BJ (cell line): Measurements from ENCODE around the gene CYP4B1. TPM values are rescaled to one million over a fixed set of nuclear protein-coding genes. Genes with fewer than 3 reads are reported as not detected.

Experiments used
- CTCF ChIA-PET: fragments of 350-600 bp; formaldehyde crosslinking; extraction: SDS; loops from one replicate; lab custom pipeline; 2021; ENCODE audit warnings: antibody characterized with exemption, inconsistent platforms; lab: Yijun Ruan, JAX
- POLR2A ChIA-PET: fragments of 300-600 bp; sonication (Branson Sonifier 250); formaldehyde crosslinking; extraction: SDS; loops from one replicate; lab custom pipeline; 2021; ENCODE audit warnings: antibody characterized with exemption; lab: Charles Lee
- DNase-seq: peaks from one replicate; pipeline ENCODE4 v3.0.0-alpha.2; 2011; ENCODE audit warnings: low read depth
- H3K27me3 ChIP-seq: 2 replicates; pipeline ENCODE4 v1.6.0; 2011; ENCODE audit warnings: low read length; ENCODE audit not compliant: control insufficient read depth, insufficient read depth
- H3K36me3 ChIP-seq: 2 replicates; pipeline ENCODE4 v1.5.1; 2011; ENCODE audit warnings: low read length; ENCODE audit not compliant: control insufficient read depth, insufficient read depth
- H3K4me3 ChIP-seq: 2 replicates; pipeline ENCODE4 v1.5.1; 2011; ENCODE audit warnings: low read depth, mild to moderate bottlenecking, control low read depth, low read length
- polyA plus RNA-seq: library from polyadenylated mRNA; depleted of rRNA; stranded (reverse); fragments of >200 nt; gene quantifications from 2 replicates; pipeline ENCODE4 v1.2.3, GENCODE V29; 2011
- TF ChIP-seq, protein P1 (sequence below): IDR thresholded peaks from 2 replicates; pipeline ENCODE4 v1.5.1; 2011; ENCODE audit warnings: low read depth, mild to moderate bottlenecking, control low read depth, inconsistent platforms, low read length, moderate library complexity; ENCODE audit not compliant: insufficient read depth

CYP4B1 gene
- polyA plus RNA-seq, 1 experiment, result not detected

DNA sequence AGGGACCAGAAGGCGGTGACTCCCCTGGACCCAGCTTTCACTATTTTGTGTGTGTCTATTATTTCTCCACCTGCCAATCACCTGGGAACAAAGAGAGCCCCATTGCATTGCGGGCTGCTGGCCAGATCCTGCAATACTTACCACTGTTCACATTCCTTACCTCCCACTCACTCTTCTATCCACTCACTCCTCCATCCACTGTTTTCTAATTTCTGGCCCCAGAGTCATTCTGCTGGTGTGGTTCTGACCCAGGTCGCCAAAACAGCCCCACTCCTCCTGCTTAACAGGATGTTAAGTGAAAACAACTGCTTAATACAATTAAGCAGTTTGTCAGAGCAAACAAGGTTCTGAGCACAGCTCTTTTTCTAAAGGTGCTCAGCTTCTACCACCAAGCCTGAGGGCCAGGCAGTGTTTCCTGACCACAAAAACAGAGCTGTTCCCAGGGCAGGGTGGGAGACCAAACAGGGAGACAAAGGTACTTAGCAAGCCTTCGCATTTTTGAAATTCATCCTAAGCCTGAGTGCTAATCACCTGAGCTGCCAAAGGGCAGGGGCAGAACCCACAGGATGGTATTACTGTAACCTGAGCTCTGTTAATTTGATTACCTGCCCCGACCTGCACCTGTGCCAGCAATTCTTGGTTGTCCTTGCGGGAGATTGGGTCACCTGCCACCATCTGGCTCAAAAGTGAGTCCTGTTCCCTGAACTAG is 41.4 kb upstream of the CYP4B1 start:
- Histone ChIP-seq H3K36me3 (no peaks in the 10 kb centered on the region), H3K27me3 (no peaks in the 10 kb centered on the region; the same call in 1 of the 2 replicates), H3K4me3 (no peak overlapping the region)
- ChIA-PET CTCF (interaction anchor here (0.9 kb wide), 1 partner anchor 9 kb away, joined by 3 read pairs; no protein-coding TSS in a partner anchor), POLR2A (no interaction called here)
- no peak for DNase-seq
- TF ChIP-seq, protein P1, sequence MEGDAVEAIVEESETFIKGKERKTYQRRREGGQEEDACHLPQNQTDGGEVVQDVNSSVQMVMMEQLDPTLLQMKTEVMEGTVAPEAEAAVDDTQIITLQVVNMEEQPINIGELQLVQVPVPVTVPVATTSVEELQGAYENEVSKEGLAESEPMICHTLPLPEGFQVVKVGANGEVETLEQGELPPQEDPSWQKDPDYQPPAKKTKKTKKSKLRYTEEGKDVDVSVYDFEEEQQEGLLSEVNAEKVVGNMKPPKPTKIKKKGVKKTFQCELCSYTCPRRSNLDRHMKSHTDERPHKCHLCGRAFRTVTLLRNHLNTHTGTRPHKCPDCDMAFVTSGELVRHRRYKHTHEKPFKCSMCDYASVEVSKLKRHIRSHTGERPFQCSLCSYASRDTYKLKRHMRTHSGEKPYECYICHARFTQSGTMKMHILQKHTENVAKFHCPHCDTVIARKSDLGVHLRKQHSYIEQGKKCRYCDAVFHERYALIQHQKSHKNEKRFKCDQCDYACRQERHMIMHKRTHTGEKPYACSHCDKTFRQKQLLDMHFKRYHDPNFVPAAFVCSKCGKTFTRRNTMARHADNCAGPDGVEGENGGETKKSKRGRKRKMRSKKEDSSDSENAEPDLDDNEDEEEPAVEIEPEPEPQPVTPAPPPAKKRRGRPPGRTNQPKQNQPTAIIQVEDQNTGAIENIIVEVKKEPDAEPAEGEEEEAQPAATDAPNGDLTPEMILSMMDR, result no peak

DNA sequence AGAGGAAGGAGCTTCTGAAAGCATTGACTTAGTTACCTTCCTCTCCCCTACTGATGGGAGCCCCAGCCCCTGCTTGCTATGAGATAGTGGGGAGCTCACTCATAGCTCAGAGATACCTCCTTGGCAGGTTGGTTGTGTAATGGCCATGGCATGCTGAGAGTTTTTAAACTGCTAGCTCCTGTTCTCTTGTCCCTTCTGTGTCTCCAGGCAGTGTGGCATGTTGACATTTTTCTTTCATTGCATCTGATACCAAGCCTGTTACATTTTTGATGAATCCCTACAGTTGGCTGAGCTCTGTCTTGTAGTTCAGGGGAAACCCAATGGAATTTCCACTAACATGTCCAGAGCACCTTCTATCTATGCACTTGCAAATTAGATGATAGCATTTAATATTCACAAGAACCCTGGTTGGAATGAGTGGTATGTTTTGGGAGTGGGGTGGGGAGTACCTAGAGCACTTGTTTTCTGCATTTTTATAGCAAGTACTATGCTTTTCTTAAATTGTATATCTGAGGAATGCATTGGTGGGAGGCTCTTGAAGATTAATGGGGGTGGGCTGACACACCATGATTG is 40.8 kb upstream of the CYP4B1 start:
- TF ChIP-seq, protein P1, result no peak
- no peaks in the 10 kb centered on the region for H3K36me3 ChIP-seq
- H3K27me3 ChIP-seq, result no peaks in the 10 kb centered on the region; the same call in 1 of the 2 replicates
- DNase-seq, result no peak
- H3K4me3 ChIP-seq, result no peak overlapping the region
- POLR2A ChIA-PET, result no interaction called here
- CTCF ChIA-PET, result interaction anchor here (0.9 kb wide), 1 partner anchor 10 kb away, joined by 3 read pairs; no protein-coding TSS in a partner anchor

GRCh38 chr1:46760558-46761166 is 38.2 kb upstream of the CYP4B1 start:
- TF ChIP-seq, protein P1, result no peak

GRCh38 chr1:46761740-46762139 is 37.1 kb upstream of the CYP4B1 start:
- CTCF ChIA-PET, result no interaction called here
- DNase-seq, result no peak
- no peaks in the 10 kb centered on the region for H3K36me3 ChIP-seq
- no peaks in the 10 kb centered on the region for H3K27me3 ChIP-seq
- H3K4me3 ChIP-seq, result no peak overlapping the region
- POLR2A ChIA-PET, result no interaction called here
- TF ChIP-seq, protein P1, result no peak

More at GRCh38 chr1:46760558-46761166, 38.2 kb upstream of the CYP4B1 start:
- no peaks in the 10 kb centered on the region; the same call in 1 of the 2 replicates for H3K27me3 ChIP-seq
- H3K4me3 ChIP-seq, result no peak overlapping the region
- H3K36me3 ChIP-seq, result no peaks in the 10 kb centered on the region
- ChIA-PET CTCF (no interaction called here), POLR2A (no interaction called here)
- DNase-seq, result no peak

DNA sequence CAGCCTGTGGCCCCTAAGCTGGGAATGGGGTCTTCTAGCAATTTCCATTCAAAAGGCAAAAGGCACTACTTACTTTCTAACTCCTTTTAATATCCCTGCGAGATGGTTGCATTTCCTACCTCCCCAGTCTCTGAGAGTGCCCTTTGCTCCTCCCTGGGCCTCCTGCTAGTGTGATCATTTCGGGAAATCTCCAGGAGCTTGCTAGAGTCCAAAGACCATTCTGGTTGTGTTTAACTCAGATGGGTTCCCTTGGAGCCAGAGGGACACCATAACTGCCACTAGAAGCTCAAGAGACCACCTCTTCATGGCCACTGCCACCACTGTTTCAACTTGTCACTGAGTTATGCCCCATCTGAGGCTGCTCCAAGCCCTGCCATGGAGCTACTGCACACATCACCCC is 34.4 kb upstream of the CYP4B1 start:
- Histone ChIP-seq H3K4me3 (no peak overlapping the region), H3K36me3 (no peaks in the 10 kb centered on the region), H3K27me3 (no peaks in the 10 kb centered on the region)
- no peak for DNase-seq
- ChIA-PET POLR2A (no interaction called here), CTCF (interaction anchor here (0.7 kb wide), 1 partner anchor 34 kb away, joined by 3 read pairs; the partner anchor contains the start of gene CYP4B1)
- TF ChIP-seq, protein P1, result no peak
